GM18867 (cell line): Measurements from ENCODE around the gene VAMP4.
A peak's percentile ranks its signal among the peaks of the same experiment; 100 is the strongest.

Experiments used
- ATAC-seq: cut with Tn5 transposase; IDR thresholded peaks from one replicate; pipeline ENCODE4 v1.9.1; 2021; ENCODE audit warnings: mild to moderate bottlenecking, moderate library complexity; ENCODE audit not compliant: unreplicated experiment

The VAMP4 gene

GRCh38 chr1:171741872-171742576, at the start of gene VAMP4:
Gene VAMP4 (minus strand): TSS chr1:171742065. CDS start chr1:171738414, 3,651 bp downstream.
- ATAC-seq: peak; percentile 93

- no peak for ATAC-seq
Observed at GRCh38 chr1:171790318-171790717, 48.5 kb upstream of the VAMP4 start.

GRCh38 chr1:171788696-171789095, 46.8 kb upstream of the VAMP4 start:
- no peak for ATAC-seq

DNA sequence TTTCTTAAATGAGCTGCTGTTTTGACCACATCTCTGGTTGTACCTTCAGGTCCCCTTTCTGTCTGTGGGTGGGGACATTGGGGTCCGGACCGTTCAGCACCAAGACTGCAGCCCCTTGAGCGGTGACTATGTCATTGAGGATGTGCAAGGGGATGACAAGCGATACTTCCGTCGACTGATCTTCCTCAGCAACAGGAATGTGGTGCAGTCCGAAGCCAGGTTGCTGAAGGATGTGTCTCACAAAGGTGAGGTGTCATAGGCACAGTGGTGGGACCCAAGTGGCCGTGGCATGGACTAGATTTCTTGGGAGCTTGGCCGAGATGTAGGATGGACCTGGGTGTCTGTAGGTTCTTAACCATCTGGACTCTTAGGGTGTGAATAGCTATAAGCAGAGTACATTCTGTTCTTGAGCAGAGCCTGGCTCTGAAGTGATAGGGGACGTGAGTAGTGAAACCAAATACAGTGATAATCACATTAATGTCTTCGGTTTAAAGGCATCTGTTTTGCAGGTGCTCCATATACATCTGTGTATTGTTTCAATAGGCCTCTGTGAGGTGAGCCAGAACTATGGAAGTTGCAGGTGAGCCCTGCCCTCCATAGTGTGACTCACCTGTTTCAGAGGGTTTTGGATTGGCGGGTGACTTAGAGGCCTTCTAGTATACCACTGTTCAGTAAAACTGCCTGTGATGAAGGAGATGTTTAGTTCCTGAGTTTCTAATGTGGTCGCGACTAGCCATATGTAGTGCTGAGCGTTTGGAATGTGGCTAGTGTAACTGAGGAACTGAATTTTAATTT, 46.0 kb upstream of the VAMP4 start:
- ATAC-seq: no peak

DNA sequence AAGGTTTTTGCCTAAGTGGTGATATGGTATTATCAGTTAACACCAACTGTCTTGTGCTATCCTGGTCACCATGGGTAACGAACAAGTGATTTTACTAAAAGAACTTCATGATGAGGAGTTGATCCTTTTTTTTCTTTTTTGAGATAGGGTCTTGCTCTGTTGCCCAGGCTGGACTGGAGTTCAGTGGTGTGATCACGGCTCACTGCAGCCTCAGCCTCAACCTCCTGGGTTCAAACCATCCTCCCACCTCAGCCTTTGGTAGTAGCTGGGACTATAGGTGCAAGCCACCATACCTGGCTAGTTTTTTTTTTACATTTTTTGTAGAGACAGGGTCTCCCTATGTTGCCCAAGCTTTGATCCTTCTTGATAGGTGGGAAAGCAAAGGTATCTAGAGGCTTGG, 44.7 kb upstream of the VAMP4 start:
- ATAC-seq: no peak

DNA sequence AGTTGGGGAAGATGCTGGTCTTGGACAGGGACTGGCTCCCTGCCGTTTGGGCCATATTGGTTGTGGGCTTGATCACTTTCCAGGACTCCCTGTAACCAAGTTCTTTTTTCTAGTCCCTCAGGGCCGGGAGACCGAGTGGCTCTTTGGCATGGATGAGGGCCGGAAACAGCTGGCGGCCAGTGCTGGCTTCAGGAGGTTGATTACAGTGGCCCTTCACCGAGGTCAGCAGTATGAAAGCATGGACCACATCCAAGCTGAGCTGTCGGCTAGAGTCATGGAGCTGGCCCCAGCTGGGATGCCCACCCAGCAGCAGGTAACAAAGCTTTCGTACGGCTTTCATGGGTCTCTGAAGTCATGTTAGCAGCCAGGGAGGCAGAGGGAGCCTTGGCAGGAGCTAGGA, 43.9 kb upstream of the VAMP4 start:
- no peak for ATAC-seq

DNA sequence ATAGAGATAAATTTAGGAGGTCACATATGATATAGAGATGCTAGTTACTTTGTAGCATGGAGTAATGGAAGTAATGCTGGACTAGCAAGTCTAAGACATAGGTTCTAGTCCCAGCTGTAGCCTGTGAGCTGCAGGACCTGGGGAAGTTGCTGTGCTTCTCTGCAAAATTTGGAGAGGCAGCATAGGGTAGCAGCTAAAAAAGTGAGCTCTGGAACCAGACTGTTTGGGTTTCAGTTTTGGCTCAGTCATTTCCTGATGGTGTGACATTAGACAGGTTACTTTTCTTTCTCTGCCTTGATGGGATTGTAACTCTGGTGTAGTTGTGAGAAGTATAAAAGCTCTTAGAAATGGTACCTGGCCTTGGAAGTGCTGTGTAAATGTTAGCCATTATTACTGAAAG, 42.9 kb upstream of the VAMP4 start:
- peak; percentile 30 for ATAC-seq

GRCh38 chr1:171783816-171784530, 42.1 kb upstream of the VAMP4 start:
- no peak for ATAC-seq

GRCh38 chr1:171781176-171781875, 39.5 kb upstream of the VAMP4 start, which contains the start of gene METTL13:
Gene METTL13 (plus strand): TSS chr1:171781660. CDS start chr1:171781968, 308 bp downstream.
- ATAC-seq: peak; percentile 97

DNA sequence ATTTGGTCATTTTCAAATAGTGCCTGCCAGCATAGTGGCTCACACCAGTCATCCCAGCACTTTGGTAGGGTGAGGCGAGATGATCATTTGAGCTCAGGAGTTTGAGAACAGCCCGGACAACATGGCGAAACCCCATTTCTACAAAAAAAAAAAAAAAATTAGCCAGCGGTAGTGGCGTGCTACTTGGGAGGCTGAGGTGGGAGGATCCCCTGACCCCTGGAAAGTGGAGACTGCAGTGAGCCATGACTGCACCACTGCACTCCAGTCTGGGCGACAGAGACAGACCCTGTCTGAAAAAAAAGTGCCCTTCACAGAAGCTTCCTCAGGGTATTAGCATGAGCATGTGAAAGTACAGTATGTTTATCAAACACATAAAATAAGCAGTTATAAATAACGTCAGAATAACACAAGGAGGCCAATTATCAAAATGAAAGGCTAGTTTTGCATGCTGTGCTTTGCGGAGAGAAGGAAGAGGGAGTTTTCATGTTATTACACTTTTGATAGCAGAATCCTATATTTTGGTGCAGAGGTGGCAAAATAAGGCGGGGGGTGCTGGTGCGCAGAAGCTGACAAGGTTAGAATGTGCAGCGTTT, 38.8 kb upstream of the VAMP4 start:
- no peak for ATAC-seq

DNA sequence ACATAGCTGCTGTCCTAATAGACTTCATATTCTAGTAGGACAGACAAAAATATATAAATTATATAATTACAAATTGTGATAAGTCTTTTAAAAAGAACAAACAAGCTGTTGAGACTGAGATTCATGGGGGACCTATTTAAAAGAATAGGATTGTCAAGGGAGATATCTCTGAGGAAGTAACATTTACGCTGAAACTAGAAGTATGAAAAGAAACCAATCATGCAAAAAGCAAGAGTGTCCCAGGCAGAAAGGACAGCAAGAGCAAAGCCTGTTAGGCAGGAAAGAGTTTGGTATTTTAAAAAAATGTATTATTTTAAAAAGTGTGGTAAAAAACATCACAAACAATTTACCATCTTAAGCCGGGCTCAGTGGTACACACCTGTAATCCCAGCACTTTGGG, 30.4 kb upstream of the VAMP4 start:
- peak; percentile 80 for ATAC-seq

DNA sequence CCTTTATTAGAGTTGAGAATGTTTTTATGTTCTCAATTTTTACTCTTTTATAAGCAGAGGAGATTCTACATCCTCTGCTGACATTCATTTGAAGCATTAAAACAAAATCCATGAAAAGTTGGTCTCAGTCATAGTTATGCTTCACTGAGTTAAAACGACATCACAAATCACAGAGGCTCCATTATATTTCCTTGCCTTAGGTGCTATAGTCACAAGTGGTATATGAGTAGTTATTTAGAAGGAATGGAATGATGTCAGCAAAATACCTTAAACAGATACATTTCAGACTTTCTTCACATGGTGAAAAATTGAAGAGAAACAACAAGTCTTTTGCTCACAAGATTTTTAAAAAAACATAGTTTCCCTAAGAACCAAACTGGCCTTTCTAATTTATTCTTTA, 27.9 kb upstream of the VAMP4 start:
- no peak for ATAC-seq

DNA sequence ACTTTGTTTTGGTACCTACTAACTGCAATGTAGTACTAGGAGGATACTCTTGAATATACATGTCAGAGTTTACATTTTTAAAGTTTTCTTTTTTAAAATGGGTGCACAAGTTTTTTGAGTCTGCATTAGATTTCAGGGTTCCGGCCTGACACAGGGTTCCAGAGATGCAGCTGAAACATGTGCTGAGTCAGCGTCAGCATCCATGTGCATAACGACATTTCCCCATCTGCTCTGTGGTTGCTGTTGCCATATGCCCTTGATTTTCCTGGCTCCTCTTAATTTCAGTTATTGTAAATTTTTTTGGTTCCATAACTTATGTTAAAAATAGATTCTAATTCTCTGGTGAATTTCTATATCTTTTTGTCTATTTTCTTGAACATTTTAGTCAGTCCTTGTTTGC, 27.3 kb upstream of the VAMP4 start:
- no peak for ATAC-seq

DNA sequence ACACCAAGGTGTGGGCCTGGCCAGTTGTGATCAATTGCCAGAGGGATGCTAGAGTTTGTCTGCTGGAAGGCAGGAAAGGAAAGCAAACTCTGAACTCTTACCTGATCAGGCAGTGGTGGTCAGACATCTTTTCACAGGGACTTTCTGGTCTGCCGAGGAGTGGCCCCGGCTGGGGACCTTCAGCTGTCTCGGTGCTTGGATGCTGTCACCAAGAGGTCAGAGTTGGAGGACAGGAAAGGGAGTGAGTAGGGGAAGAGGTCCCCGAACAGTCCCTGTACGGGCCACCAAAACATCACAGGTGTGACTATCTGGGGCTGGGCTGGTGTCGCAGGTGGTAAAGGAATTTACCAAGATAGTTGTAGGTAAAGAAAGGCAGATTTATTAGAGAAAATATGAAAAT, 21.9 kb upstream of the VAMP4 start:
- no peak for ATAC-seq

GRCh38 chr1:171762143-171762563, 20.3 kb upstream of the VAMP4 start:
- no peak for ATAC-seq

- ATAC-seq: no peak
Observed at GRCh38 chr1:171758011-171758410, 16.1 kb upstream of the VAMP4 start.

- no peak for ATAC-seq
Observed at GRCh38 chr1:171756856-171757255, 15.0 kb upstream of the VAMP4 start.

DNA sequence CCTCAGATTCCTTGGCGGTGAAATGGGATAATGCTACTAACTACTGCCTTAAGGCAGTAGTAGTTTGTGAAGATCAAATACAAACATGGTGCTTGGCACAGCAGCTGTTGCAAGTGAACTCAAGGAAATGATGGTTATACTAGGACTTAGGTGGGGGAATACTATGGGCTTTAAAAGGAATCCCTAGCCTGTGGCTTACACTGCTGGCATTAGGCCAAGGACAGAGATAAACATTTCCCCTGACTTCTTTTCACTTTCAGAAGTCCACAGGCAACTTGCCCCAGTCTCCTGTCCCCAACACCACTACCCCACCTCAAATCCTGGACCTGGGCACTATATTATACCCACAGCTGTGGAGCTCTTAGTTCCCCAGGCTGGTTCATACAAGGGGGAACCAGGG, 13.1 kb upstream of the VAMP4 start:
- ATAC-seq: no peak

GRCh38 chr1:171754353-171754705, 12.5 kb upstream of the VAMP4 start:
- no peak for ATAC-seq

DNA sequence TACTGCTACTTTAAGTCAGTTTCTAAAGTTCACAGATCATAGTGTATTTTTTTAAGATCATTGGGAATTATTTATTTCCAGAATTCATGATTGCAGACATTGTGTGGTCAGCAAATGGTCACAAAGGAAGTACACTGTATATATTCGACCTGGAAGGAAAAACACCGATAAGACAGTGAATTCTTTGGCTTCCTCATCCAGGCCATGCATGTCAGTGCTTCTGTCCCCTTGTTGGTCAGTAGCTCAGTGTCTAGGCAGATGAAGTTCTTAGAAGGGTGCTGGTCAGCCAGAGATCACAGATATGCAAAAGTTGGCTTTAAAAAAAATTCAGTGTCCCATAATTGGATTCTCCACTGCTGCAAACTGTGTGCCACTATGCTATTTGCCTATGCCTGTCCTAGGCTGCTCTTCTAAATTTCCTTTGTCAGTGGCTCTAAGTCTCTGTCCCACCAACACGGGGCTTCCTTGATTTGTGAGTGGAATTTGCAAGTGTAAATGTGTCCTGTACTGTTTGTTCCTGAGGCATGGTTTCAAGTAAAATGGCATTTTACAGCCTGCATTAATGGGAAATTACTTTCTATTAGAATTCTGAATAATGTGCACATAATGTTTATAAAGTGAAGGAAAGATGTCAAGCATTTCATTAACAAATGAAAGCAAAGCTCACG, 12.0 kb upstream of the VAMP4 start:
- no peak for ATAC-seq
